Uterus (tissue), 4 donors: Measurements from ENCODE around the gene REEP3. TPM values are rescaled to one million over a fixed set of nuclear protein-coding genes. Genes with fewer than 3 reads are reported as not detected.
A peak's percentile ranks its signal among the peaks of the same experiment; 100 is the strongest.

Experiments used
- DNase-seq, 2 donors: peaks; one replicate each; pipeline ENCODE4 v3.0.0-alpha.2; 2019 to 2020
- H3K27ac ChIP-seq, 2 donors: fragments of 200-600 bp; sonication (generic); 1 replicate in 1 of 2; 2 replicates in 1 of 2; pipeline ENCODE4 v1.5.1; 2016 to 2018
- H3K27me3 ChIP-seq, 2 donors: fragments of 200-600 bp; sonication (generic); one replicate each; pipeline ENCODE4 v1.5.1; 2018 to 2019; ENCODE audit warnings: control low read depth in 1 of 2
- H3K36me3 ChIP-seq, 2 donors: fragments of 200-600 bp; sonication (generic); one replicate each; pipeline ENCODE4 v1.5.1; 2019; ENCODE audit warnings: control low read depth in 1 of 2
- H3K4me1 ChIP-seq, 2 donors: fragments of 200-600 bp; sonication (generic); one replicate each; pipeline ENCODE4 v1.5.1; 2018 to 2019; ENCODE audit warnings: control low read depth in 1 of 2
- H3K4me3 ChIP-seq, 2 donors: fragments of 200-600 bp; sonication (generic); 1 replicate in 1 of 2; 2 replicates in 1 of 2; pipeline ENCODE4 v1.5.1; 2018 to 2019; ENCODE audit warnings: mild to moderate bottlenecking in 1 of 2
- H3K9me3 ChIP-seq, 2 donors: fragments of 200-600 bp; sonication (generic); one replicate each; pipeline ENCODE4 v1.5.1; 2019; ENCODE audit warnings: control low read depth in 1 of 2
- POLR2A ChIP-seq, 2 donors: fragments of 450-650 bp; IDR thresholded peaks; one replicate each; pipeline ENCODE4 v1.6.1; 2016; ENCODE audit warnings: antibody characterized with exemption in 2 of 2, mild to moderate bottlenecking in 1 of 2, moderate library complexity in 1 of 2
- intact Hi-C: fragments of 100-400 bp; cut with DNase I; formaldehyde crosslinking; loops from one replicate; pipeline ENCODE4 v1.15.1; 2023; ENCODE audit warnings: low total_unique reads
- total RNA-seq, 4 donors: library from RNA; depleted of rRNA in 3 of 4; stranded (reverse); fragments of >200 nt in 3 of 4; gene quantifications; one replicate each; pipeline versions ENCODE4 v1.1.0 to v1.2.4, GENCODE V29; 2014 to 2023
- TF ChIP-seq, protein P1 (sequence below), 4 experiments: fragments of 200-600 bp in 2 of 4; fragments of 450-650 bp in 2 of 4; sonication (generic) in 2 of 4; IDR thresholded peaks; one replicate each; pipeline ENCODE4 v1.5.1; 2016 to 2019; ENCODE audit warnings: antibody characterized with exemption in 4 of 4, mild to moderate bottlenecking in 2 of 4, moderate library complexity in 1 of 4
- donor health status: DM: yes; HTN: yes; CAD: no.

Gene REEP3
- total RNA-seq, 4 donors from 2014 or later = 43.0 to 66.5 (median 58.2) TPM

DNA sequence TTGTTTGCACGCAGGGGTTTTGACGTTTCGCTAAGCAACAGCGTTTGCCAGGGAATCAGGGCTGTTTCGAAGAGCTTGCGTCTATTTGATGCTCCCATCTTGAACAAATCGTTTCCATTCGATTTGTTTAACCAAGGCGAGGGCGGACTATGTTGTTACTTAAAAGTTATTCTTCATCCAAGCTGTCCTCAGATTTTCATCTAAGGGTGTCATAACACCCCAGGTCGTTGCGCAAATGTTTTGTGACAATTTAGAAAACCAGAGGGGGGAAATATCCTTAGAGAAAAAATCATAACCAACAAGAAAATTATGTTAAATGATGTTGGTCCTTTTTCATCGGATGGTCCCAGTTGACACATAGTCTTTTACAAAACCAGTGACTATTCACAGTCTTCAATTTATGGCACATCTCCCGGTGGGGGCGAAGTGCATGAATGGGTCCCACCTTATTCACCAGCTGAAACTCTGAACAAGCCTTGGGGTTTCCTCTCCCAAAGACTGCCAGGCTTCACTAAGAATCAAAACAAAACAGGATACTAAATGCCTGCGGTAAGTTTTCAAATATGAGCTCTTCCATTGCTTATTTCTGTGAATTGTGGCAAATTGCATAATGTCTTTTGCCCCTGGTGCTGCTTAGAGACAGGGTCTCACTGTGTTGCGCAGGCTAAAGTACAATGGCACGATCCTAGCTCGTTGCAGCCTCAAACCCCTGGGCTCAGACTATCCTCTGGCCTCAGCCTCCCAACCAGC is 109.9 kb downstream of the REEP3 start:
- H3K27me3 ChIP-seq = no peaks in the 10 kb centered on the region
- H3K27ac ChIP-seq = peak overlapping the region; percentile 89 to 98
- no peaks in the 10 kb centered on the region for H3K4me1 ChIP-seq
- TF ChIP-seq, protein P1, sequence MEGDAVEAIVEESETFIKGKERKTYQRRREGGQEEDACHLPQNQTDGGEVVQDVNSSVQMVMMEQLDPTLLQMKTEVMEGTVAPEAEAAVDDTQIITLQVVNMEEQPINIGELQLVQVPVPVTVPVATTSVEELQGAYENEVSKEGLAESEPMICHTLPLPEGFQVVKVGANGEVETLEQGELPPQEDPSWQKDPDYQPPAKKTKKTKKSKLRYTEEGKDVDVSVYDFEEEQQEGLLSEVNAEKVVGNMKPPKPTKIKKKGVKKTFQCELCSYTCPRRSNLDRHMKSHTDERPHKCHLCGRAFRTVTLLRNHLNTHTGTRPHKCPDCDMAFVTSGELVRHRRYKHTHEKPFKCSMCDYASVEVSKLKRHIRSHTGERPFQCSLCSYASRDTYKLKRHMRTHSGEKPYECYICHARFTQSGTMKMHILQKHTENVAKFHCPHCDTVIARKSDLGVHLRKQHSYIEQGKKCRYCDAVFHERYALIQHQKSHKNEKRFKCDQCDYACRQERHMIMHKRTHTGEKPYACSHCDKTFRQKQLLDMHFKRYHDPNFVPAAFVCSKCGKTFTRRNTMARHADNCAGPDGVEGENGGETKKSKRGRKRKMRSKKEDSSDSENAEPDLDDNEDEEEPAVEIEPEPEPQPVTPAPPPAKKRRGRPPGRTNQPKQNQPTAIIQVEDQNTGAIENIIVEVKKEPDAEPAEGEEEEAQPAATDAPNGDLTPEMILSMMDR (IDR thresholded peaks at IDR 0.05) = no peak
- TF ChIP-seq POLR2A (IDR thresholded peaks at IDR 0.05) = no peak
- no peaks in the 10 kb centered on the region for H3K36me3 ChIP-seq
- intact Hi-C loops = loop anchor here (10.0 kb wide), 1 partner anchor 84 kb away; no protein-coding TSS in a partner anchor
- peak overlapping the region; percentile 33 to 57 for H3K4me3 ChIP-seq
- DNase-seq = no peak
- no peaks in the 10 kb centered on the region for H3K9me3 ChIP-seq

DNA sequence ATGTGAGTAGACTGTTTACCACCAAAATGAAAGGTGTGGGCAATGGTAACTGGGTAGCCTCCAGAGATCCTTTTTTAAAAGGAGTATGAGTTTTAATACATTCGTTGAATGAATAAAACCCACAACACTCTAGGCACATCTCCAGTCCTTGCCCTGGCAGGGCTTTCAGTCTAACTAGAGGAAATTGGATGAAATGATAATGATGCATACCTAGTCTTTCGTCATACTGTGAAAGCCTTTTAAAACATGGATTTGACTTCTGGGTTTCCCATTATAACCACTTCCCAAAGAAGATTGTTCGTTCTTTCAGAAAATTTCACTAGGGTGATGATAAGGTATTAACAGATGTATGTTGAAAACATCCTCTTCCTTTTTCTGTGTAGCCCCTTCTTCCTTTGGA is 110.8 kb downstream of the REEP3 start:
- Histone ChIP-seq H3K4me1 (no peaks in the 10 kb centered on the region), H3K36me3 (no peaks in the 10 kb centered on the region), H3K27ac (peak overlapping the region; percentile 89 to 98), H3K9me3 (no peaks in the 10 kb centered on the region), H3K27me3 (no peaks in the 10 kb centered on the region), H3K4me3 (no peak overlapping the region)
- DNase-seq = no peak
- intact Hi-C loops = loop anchor here (10.0 kb wide), 1 partner anchor 83 kb away; no protein-coding TSS in a partner anchor
- TF ChIP-seq, protein P1 (IDR thresholded peaks at IDR 0.05) = no peak
- no peak for TF ChIP-seq POLR2A (IDR thresholded peaks at IDR 0.05)

DNA sequence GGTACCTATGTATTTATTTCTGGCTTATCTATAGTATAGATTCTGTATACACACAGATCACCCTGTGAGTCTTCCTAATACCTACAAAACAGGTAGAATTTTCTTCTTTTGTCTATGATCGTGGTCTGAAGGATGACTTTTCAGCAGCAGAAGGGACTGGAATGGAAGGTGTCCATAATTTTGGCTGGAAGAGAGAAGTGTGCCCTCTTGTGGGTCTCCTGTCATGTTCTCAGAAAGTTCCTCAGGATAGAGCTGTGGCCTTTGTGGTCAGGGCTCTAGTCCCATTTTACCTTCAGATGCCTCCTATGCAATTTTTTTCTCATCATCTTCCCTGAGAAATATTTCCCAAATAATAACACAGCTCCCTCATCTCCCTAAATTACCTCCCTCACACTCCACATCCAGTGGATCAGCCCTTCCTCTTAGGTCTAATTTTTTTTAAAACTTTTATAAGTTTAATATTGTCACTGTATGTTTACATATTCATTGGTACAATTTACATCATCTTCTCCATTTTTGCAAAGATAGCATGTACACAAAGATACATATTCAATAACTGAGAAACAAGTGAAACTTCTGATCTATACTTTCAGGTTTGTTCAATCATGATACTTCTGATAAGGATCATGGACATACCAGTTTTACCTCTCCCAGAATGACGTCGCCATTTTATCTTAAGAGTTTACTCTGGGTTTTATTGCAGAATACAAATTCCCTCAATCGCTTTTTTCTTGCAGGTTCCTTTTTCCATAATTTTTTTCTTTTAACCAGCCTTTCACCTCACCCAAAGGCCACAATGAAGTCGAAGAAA is 112.7 kb downstream of the REEP3 start:
- H3K4me3 ChIP-seq = no peak overlapping the region
- H3K27ac ChIP-seq = no peak overlapping the region
- TF ChIP-seq, protein P1 (IDR thresholded peaks at IDR 0.05) = peak in 3 of 4 experiments; percentile 20 to 23 (median 21)
- TF ChIP-seq POLR2A (IDR thresholded peaks at IDR 0.05) = no peak
- H3K27me3 ChIP-seq = no peaks in the 10 kb centered on the region
- no peaks in the 10 kb centered on the region for H3K36me3 ChIP-seq
- no peaks in the 10 kb centered on the region for H3K9me3 ChIP-seq
- DNase-seq = no peak
- H3K4me1 ChIP-seq = no peaks in the 10 kb centered on the region
- intact Hi-C loops = loop anchor here (10.0 kb wide), 1 partner anchor 81 kb away; no protein-coding TSS in a partner anchor

DNA sequence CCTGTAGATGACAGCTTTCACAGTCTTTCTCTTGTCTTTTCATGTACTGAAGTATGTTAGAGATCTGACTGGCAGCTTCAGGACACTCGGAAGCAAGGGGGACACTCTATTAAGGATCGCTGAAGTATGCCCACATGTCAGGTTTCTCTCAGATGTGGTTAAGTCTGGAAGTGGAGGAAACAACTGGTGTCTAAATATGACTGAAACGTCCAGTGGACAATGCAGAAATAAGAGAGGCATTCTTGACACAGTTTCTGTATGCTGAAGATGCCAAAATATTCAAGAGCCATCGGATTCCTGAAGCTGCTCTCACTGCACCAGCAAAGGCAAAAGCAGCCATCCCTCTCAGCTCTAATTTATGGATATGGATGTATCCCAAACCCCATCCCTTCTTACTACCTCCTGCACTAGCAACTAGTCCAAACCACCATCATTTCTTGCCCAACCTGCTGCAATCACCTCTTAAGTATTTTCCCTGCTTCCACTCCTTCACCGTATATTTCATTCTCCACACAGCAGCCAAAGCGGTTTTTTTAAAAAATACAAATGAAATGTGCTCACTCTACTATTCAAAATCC is 113.4 kb downstream of the REEP3 start:
- H3K36me3 ChIP-seq = no peaks in the 10 kb centered on the region
- no peaks in the 10 kb centered on the region for H3K27me3 ChIP-seq
- no peak overlapping the region for H3K27ac ChIP-seq
- H3K9me3 ChIP-seq = no peaks in the 10 kb centered on the region
- no peaks in the 10 kb centered on the region for H3K4me1 ChIP-seq
- no peak overlapping the region for H3K4me3 ChIP-seq
- TF ChIP-seq, protein P1 (IDR thresholded peaks at IDR 0.05) = no peak
- TF ChIP-seq POLR2A (IDR thresholded peaks at IDR 0.05) = no peak
- intact Hi-C loops = loop anchor here (10.0 kb wide), 1 partner anchor 80 kb away; no protein-coding TSS in a partner anchor
- DNase-seq = no peak
